H4 (cell line): Measurements from ENCODE around the gene VRK2. TPM values are rescaled to one million over a fixed set of nuclear protein-coding genes. Genes with fewer than 3 reads are reported as not detected.
"Not testable (repeated sequence)": the region's sequence is repeated elsewhere in the genome, so short reads cannot be mapped to it uniquely, and the experiment has no call there.

ENCODE experiments used
- DNase-seq: peaks from one replicate; pipeline ENCODE4 v3.0.0-alpha.2; 2015; ENCODE audit warnings: low spot score
- total RNA-seq: library from RNA; depleted of rRNA; stranded (reverse); fragments of >200 nt; shearing (Covaris generic); gene quantifications from 2 replicates; pipeline ENCODE4 v1.2.3, GENCODE V29; 2014

VRK2 gene
- total RNA-seq, 1 experiment from 2014 or later: 0.10 TPM

GRCh38 chr2:58054264-58054663 is 7.7 kb downstream of the VRK2 start:
- DNase-seq: no peak

GRCh38 chr2:58055033-58055786 is 8.6 kb downstream of the VRK2 start:
- DNase-seq: no peak

- no peak for DNase-seq
These were observed 9.7 kb downstream of the VRK2 start for GRCh38 chr2:58056192-58056916.

GRCh38 chr2:58057707-58058530 is 11.3 kb downstream of the VRK2 start:
- DNase-seq: no peak

GRCh38 chr2:58063641-58064040 is 17.0 kb downstream of the VRK2 start:
- DNase-seq: no peak

GRCh38 chr2:58064086-58064485 is 17.5 kb downstream of the VRK2 start:
- DNase-seq: no peak

GRCh38 chr2:58065248-58065647 is 18.6 kb downstream of the VRK2 start:
- no peak for DNase-seq

- no peak for DNase-seq
These were observed 20.4 kb downstream of the VRK2 start for GRCh38 chr2:58067001-58067400.

GRCh38 chr2:58070765-58071164 is 24.2 kb downstream of the VRK2 start:
- DNase-seq: no peak

- DNase-seq: no peak
These were observed 25.5 kb downstream of the VRK2 start for GRCh38 chr2:58072102-58072501.

- no peak for DNase-seq
These were observed 26.4 kb downstream of the VRK2 start for GRCh38 chr2:58073008-58073407.

- DNase-seq: no peak
These were observed 27.1 kb downstream of the VRK2 start for GRCh38 chr2:58073751-58074150.

GRCh38 chr2:58081000-58081399 is 34.4 kb downstream of the VRK2 start:
- no peak for DNase-seq

GRCh38 chr2:58089081-58089480 is 42.5 kb downstream of the VRK2 start:
- no peak for DNase-seq

- DNase-seq: not testable (repeated sequence)
These were observed 46.2 kb downstream of the VRK2 start for GRCh38 chr2:58092772-58093171.

GRCh38 chr2:58097025-58097424 is 50.4 kb downstream of the VRK2 start:
- DNase-seq: no peak

GRCh38 chr2:58098254-58099095 is 51.9 kb downstream of the VRK2 start:
- no peak for DNase-seq

GRCh38 chr2:58099096-58099769 is 52.6 kb downstream of the VRK2 start:
- no peak for DNase-seq

- DNase-seq: no peak
These were observed 54.9 kb downstream of the VRK2 start for GRCh38 chr2:58101500-58101899.

- DNase-seq: no peak
These were observed 60.3 kb downstream of the VRK2 start for GRCh38 chr2:58106896-58107295.
